K562 (cell line): ENCODE data around the gene KIF25. TPM values are rescaled to one million over a fixed set of nuclear protein-coding genes. Genes with fewer than 3 reads are reported as not detected.

Experiments
- ATAC-seq: fragments of 200-7000 bp; cut with Tn5 transposase; 3 replicates; pipeline ENCODE4 v1.9.1; 2020; ENCODE audit warnings: moderate library complexity
- BruUV-seq: library from RNA; stranded (reverse); fragments of 400-500 nt; replicated peaks from 2 replicates; lab custom pipeline; 2021; lab: Mats Ljungman, UMichigan
- CTCF ChIA-PET: fragments of 300-600 bp; formaldehyde crosslinking; extraction: SDS; loops from one replicate; lab custom pipeline; 2021; ENCODE audit warnings: low intra/inter-chr PET ratio; lab: Yijun Ruan, JAX
- POLR2A ChIA-PET: fragments of 300-600, 350-650 bp; sonication (Branson Sonifier 250); formaldehyde crosslinking; extraction: SDS; loops from one replicate; lab custom pipeline; 2021; ENCODE audit warnings: antibody characterized with exemption, inconsistent platforms; lab: Yijun Ruan, JAX
- DNase-seq, 4 experiments: peaks; one replicate each; pipeline versions ENCODE4 v3.0.0 to v3.0.0-alpha.2; 2011 to 2018; ENCODE audit warnings: low spot score in 3 of 4, mixed read lengths in 3 of 4; ENCODE audit errors: extremely low read depth in 1 of 4
- FAIRE-seq: peaks from 2 replicates; lab custom pipeline; 2011; peaks lifted over from hg19 to GRCh38; lab: Jason Lieb, UNC
- H2AFZ ChIP-seq: 2 replicates; pipeline ENCODE4 v1.6.0; 2011; ENCODE audit warnings: low read depth, low read length, control low read depth, inconsistent platforms
- H3K27ac ChIP-seq: fragments of 200-600 bp; 3 replicates; pipeline ENCODE4 v1.8.0; 2011; ENCODE audit warnings: low read depth, mild to moderate bottlenecking, control low read depth, inconsistent platforms, low read length, moderate library complexity, mixed read lengths; ENCODE audit errors: extremely low read depth
- H3K27me3 ChIP-seq, 2 experiments: fragments of 300-600 bp in 1 of 2; 2 replicates in 1 of 2; 3 replicates in 1 of 2; pipeline versions ENCODE4 v1.6.0 to v1.8.0; 2011; ENCODE audit warnings: inconsistent platforms in 2 of 2, low read length in 2 of 2, mild to moderate bottlenecking in 1 of 2, mixed read lengths in 1 of 2, moderate library complexity in 1 of 2; ENCODE audit not compliant: control insufficient read depth in 2 of 2, insufficient read depth in 2 of 2
- H3K36me3 ChIP-seq: fragments of 300-600 bp; 3 replicates; pipeline ENCODE4 v1.8.0; 2011; ENCODE audit warnings: mild to moderate bottlenecking, low read length, inconsistent platforms; ENCODE audit not compliant: control insufficient read depth, insufficient read depth
- H3K4me1 ChIP-seq, 2 experiments: fragments of 200-600 bp in 1 of 2; replicated peaks in 1 of 2; 2 replicates in 1 of 2; 3 replicates in 1 of 2; pipeline versions ENCODE4 v1.5.1 to v1.8.0; 2011; ENCODE audit warnings: inconsistent platforms in 2 of 2, low read length in 2 of 2, mild to moderate bottlenecking in 1 of 2, mixed read lengths in 1 of 2, moderate library complexity in 1 of 2; ENCODE audit not compliant: control insufficient read depth in 2 of 2, insufficient read depth in 2 of 2
- H3K4me2 ChIP-seq: 2 replicates; pipeline ENCODE4 v1.6.1; 2011; ENCODE audit warnings: low read length, control low read depth, inconsistent platforms, mixed read lengths; ENCODE audit not compliant: insufficient read depth
- H3K4me3 ChIP-seq: fragments of 200-600 bp; sonication (generic), shearing (Covaris generic); 2 replicates; pipeline ENCODE4 v1.5.1; 2016; ENCODE audit warnings: control low read depth, inconsistent platforms
- H3K79me2 ChIP-seq: fragments of 200-600 bp; 3 replicates; pipeline ENCODE4 v1.8.0; 2011; ENCODE audit warnings: low read length, inconsistent platforms; ENCODE audit not compliant: control insufficient read depth, insufficient read depth
- H3K9ac ChIP-seq, 2 experiments: 2 replicates each; pipeline versions ENCODE4 v1.6.0 to v1.6.1; 2011; ENCODE audit warnings: low read depth in 2 of 2, low read length in 2 of 2, control low read depth in 1 of 2, inconsistent platforms in 1 of 2, mild to moderate bottlenecking in 1 of 2, mixed read lengths in 1 of 2; ENCODE audit not compliant: insufficient read depth in 1 of 2
- H3K9me1 ChIP-seq: one replicate; pipeline ENCODE4 v1.6.0; 2011; ENCODE audit warnings: inconsistent platforms, mild to moderate bottlenecking, low read length, moderate library complexity; ENCODE audit not compliant: control insufficient read depth, insufficient read depth
- H3K9me3 ChIP-seq: replicated peaks from 2 replicates; pipeline ENCODE4 v1.5.1; 2011; ENCODE audit warnings: low read depth, low read length, inconsistent platforms; ENCODE audit not compliant: control insufficient read depth, insufficient read depth
- H4K20me1 ChIP-seq: replicated peaks from 2 replicates; pipeline ENCODE4 v1.6.1; 2011; ENCODE audit warnings: low read length, inconsistent platforms, mixed read lengths; ENCODE audit not compliant: control insufficient read depth, insufficient read depth
- BCOR ChIP-seq: fragments of 450-650 bp; IDR thresholded peaks from 2 replicates; pipeline ENCODE4 v1.6.1; 2016
- E2F4 ChIP-seq: sonication (generic); formaldehyde crosslinking; IDR thresholded peaks from 2 replicates; pipeline ENCODE4 v1.8.0; 2022; ENCODE audit warnings: mild to moderate bottlenecking, low read depth, missing genetic modification reagents
- HBP1 ChIP-seq: fragments of 450-650 bp; formaldehyde crosslinking; IDR thresholded peaks from 2 replicates; pipeline ENCODE4 v1.4.0; 2022; ENCODE audit warnings: missing genetic modification characterization
- HMG20A ChIP-seq: fragments of 450-650 bp; formaldehyde crosslinking; conservative IDR thresholded peaks from 2 replicates; pipeline ENCODE4 v1.4.0; 2020; ENCODE audit warnings: mild to moderate bottlenecking, mixed read lengths
- MAFK ChIP-seq: IDR thresholded peaks from 2 replicates; pipeline ENCODE4 v1.6.1; 2011; ENCODE audit warnings: low read length, improper control_type of control experiment
- POLR2H ChIP-seq: IDR thresholded peaks from 2 replicates; pipeline ENCODE4 v1.6.1; 2016; ENCODE audit warnings: missing genetic modification characterization, low read depth, mild to moderate bottlenecking, control low read depth, missing compliant biosample characterization, moderate library complexity
- SRF ChIP-seq, 2 experiments: fragments of 250-450, 450-650 bp in 1 of 2; sonication (Bioruptor Pico) in 1 of 2; sonication (generic) in 1 of 2; formaldehyde crosslinking; IDR thresholded peaks; 2 replicates each; pipeline versions ENCODE4 v1.5.0 to v1.5.1; 2020 to 2022; ENCODE audit warnings: mild to moderate bottlenecking in 1 of 2, missing genetic modification reagents in 1 of 2
- ZEB2 ChIP-seq: fragments of 450-650 bp; IDR thresholded peaks from 2 replicates; pipeline ENCODE4 v1.6.1; 2016
- ZFP30 ChIP-seq: fragments of 250-450 bp; sonication (Bioruptor Pico); IDR thresholded peaks from 2 replicates; pipeline ENCODE4 v1.8.0; 2022; ENCODE audit warnings: moderate library complexity, mild to moderate bottlenecking, inconsistent platforms, borderline replicate concordance
- ZNF133 ChIP-seq: fragments of 250-450 bp; sonication (Bioruptor Pico); IDR thresholded peaks from 2 replicates; pipeline ENCODE4 v1.4.0; 2020; ENCODE audit warnings: mild to moderate bottlenecking
- ZNF239 ChIP-seq: fragments of 250-450 bp; sonication (Bioruptor Pico); IDR thresholded peaks from 2 replicates; pipeline ENCODE4 v1.4.0; 2020; ENCODE audit warnings: mild to moderate bottlenecking
- ZNF407 ChIP-seq: fragments of 450-650 bp; IDR thresholded peaks from 2 replicates; pipeline ENCODE4 v1.6.1; 2016; ENCODE audit warnings: low read depth
- ZNF445 ChIP-seq: fragments of 250-450 bp; sonication (Bioruptor Pico); IDR thresholded peaks from 2 replicates; pipeline ENCODE4 v1.4.0; 2020; ENCODE audit warnings: low read depth, mild to moderate bottlenecking, moderate library complexity
- ZNF75A ChIP-seq: fragments of 450-650 bp; formaldehyde crosslinking; IDR thresholded peaks from 2 replicates; pipeline ENCODE4 v1.4.0; 2020; ENCODE audit warnings: mild to moderate bottlenecking
- WGBS: fragments of 100-300 bp; shearing (Covaris generic); methylation state at CpG from one replicate; pipeline ENCODE4 v1.1.6; 2016; ENCODE audit warnings: low coverage, mixed read lengths; ENCODE audit not compliant: insufficient coverage; ENCODE audit errors: missing lambda C conversion rate; 5-methylcytosine and 5-hydroxymethylcytosine counted together
- in situ Hi-C: fragments of 300-500 bp; cut with MboI; formaldehyde crosslinking; loops from 4 replicates; pipeline ENCODE4 v1.15.0; 2018; ENCODE audit warnings: inconsistent platforms, mixed read lengths
- intact Hi-C: fragments of 100-400 bp; cut with micrococcal nuclease; formaldehyde crosslinking; loops from 2 replicates; pipeline ENCODE4 v1.14.2; 2022
- polyA plus RNA-seq, 8 experiments: library from polyadenylated mRNA; depleted of rRNA in 4 of 8; stranded (reverse) in 5 of 8; unstranded in 3 of 8; fragments of >200 nt; fragmentation: Nextera tagmentation in 2 of 8; fragmentation: Illumina TruSeq in 1 of 8; extraction: Ambion mirVana in 2 of 8; extraction: Trizol in 1 of 8; gene quantifications; 2 replicates each; pipeline versions ENCODE4 v1.2.1 to v1.2.3, GENCODE V29; 2011 to 2014; ENCODE audit warnings: inconsistent platforms in 1 of 8, missing spikeins in 1 of 8
- total RNA-seq, 7 experiments: library from RNA; depleted of rRNA in 6 of 7; stranded (reverse); fragments of >200 nt in 6 of 7; fragmentation: Illumina TruSeq in 2 of 7; extraction: Trizol in 2 of 7; gene quantifications; 2 replicates each; pipeline versions ENCODE4 v1.2.1 to v1.2.3, GENCODE V29; 2011 to 2021; ENCODE audit warnings: low replicate concordance in 1 of 7

KIF25 gene
- total and polyA plus RNA-seq, 9 of the 15 experiments (the other 6 are each of a cell fraction or from before 2014, with no cell fraction given) = 0.04 to 0.49 (median 0.23) TPM; not detected in 5

- DNase-seq = no peak
- Histone ChIP-seq H3K9me3 (no peaks in the 10 kb centered on the region), H3K27ac (no peak overlapping the region), H4K20me1 (no peaks in the 10 kb centered on the region), H3K4me3 (no peak overlapping the region), H3K4me1 (peaks cover 0 to 8% of the 10 kb centered on the region in 2 experiments; a peak in 1 of 5 replicates), H2AFZ (no peak overlapping the region), H3K4me2 (no peak overlapping the region), H3K79me2 (no peaks in the 10 kb centered on the region), H3K27me3 (peaks cover 23 to 27% of the 10 kb centered on the region in 2 experiments), H3K9ac (no peak overlapping the region), H3K36me3 (no peaks in the 10 kb centered on the region), H3K9me1 (no peaks in the 10 kb centered on the region)
- 5% methylated on average over 7 of the region's 7 CpGs for WGBS
- intact Hi-C loops (no loop called here), in situ Hi-C loops (no loop called here)
- BruUV-seq = no TSS peak
- POLR2A ChIA-PET = no interaction called here
- FAIRE-seq = no peak
- ATAC-seq = no peak
- CTCF ChIA-PET = no interaction called here
- TF ChIP-seq ZNF445 = no peak
- TF ChIP-seq ZNF75A (CRISPR knock-in tag) = no peak
- no peak for TF ChIP-seq ZFP30 (CRISPR knock-in tag)
- no peak for TF ChIP-seq POLR2H (tag)
- TF ChIP-seq ZEB2 = no peak
- no peak for TF ChIP-seq ZNF407
- TF ChIP-seq HBP1 (CRISPR knock-in tag) = no peak
- TF ChIP-seq BCOR = no peak
- TF ChIP-seq HMG20A (CRISPR knock-in tag) = no peak
- TF ChIP-seq ZNF239 (CRISPR knock-in tag) = no peak
- no peak for TF ChIP-seq ZNF133 (CRISPR knock-in tag)
- no peak for TF ChIP-seq MAFK
- TF ChIP-seq E2F4 (CRISPR knock-in tag) = no peak
- TF ChIP-seq SRF (CRISPR knock-in tag; IDR thresholded peaks at IDR 0.05) = no peak
Observed at GRCh38 chr6:167978607-167979006, 18.9 kb upstream of the KIF25 start.
